ENCODE data around the gene PANK1.
"Not testable (repeated sequence)": the region's sequence is repeated elsewhere in the genome, so short reads cannot be mapped to it uniquely, and the experiment has no call there.

Gene PANK1

DNA sequence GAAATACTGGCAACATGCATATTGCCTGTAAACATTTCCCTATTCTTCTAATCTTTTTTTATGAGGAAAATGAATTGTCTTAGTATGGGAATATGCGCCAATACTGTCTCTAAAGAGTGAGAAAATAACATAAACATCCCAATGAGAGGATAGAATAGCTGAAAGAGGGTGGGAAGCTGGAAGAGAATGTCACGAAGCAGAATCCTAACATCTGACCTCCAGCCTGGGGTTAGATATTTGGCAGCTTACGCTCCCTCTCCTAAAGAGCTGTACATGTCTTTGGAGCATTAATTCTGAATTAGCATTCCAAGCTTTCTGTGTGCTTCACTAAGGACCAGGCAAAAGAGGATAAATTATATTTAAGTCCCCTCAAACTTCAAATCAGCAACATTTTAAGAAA lies 78.0 kb downstream of the PANK1 start:
- no peak for DNase-seq

- DNase-seq, result no peak
Measured at GRCh38 chr10:89566095-89566950, 78.7 kb downstream of the PANK1 start.

DNA sequence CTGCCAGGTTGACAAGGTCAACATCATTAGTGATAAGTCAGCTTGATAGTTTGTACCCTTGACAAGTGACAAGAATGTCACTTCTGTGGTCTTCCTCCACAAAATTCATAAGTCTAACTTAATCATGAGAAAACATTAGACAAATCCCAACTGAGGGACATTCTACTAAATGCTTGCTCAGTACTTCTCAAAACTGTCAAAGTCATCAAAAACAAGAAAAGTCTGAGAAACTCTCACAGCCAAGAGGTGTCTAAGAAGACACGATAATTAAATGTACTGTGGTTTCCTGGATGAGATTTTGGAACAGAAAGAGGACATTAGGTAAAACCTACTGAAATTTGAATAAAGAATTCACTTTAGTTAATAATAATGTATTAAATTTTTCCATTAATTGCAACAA lies 79.9 kb downstream of the PANK1 start:
- DNase-seq, result no peak

DNA sequence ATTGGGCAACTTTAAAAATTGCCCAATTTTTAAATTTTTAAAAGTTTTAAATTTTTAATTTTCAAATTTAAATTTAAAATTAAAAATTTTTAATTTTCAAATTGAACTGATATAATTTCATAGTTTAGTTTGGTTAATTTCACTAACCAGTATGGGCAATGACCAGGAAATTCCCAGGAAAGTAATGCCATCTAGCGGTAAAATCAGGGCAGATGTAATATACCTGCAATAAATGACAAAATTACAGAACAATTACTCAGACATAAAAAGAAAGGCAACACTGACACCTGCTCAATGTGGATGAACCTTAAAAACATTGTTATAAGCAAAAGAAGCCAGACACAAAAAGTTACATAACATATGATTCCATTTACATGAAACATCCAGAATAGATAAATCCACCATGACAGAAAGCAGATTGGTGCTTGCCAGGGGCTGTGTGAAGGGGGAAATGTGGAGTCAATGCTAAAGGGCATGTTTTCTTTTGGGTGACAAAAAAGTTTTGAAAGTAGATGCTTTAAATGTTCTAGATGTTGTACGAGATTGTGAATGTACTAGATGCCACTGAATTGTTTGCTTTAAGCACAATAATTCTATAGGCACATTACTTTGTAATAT lies 81.1 kb downstream of the PANK1 start:
- peak; percentile 37 for DNase-seq

GRCh38 chr10:89563311-89563710 lies 81.7 kb downstream of the PANK1 start:
- DNase-seq, result no peak

DNA sequence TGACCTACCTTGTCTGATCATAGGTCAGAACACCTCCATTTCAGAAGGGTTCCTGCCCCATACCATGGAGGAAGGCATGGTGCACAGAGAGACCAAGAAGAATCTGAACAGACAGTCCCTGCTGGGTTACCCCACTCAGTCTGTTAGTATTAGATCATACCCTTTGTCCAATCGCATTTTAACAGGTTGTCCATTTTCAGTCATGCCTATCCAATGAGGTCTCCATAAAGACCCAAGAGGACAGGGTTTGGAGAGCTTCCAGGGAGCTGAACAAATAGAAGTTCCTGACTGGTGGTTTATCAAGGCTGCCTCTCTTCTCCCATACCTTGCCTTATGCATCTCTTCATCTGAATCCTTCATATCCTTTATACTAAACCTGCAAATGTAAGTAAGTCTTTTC lies 88.4 kb downstream of the PANK1 start:
- peak; percentile 24 for DNase-seq

- DNase-seq, result peak; percentile 18
Measured at GRCh38 chr10:89555688-89556445, 89.2 kb downstream of the PANK1 start.

DNA sequence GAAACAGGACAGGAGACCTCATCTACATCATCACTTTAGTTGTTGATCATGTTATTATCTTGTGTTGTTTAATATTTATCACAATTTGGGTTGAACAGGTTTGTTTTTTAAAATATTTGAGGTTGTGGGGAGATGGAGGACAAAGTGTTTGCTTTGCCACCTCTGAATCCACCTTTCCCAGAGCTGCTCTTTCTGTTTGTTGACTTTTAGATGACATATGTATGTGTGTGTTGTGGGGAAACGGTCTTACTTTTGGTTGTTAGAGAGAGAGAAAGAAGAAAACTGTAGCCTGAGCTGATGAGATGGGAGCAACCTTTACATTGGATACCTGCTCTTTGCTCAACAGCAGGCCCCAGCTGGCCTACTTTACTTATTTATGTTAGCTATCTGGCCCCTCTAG lies 90.6 kb downstream of the PANK1 start:
- no peak for DNase-seq

DNA sequence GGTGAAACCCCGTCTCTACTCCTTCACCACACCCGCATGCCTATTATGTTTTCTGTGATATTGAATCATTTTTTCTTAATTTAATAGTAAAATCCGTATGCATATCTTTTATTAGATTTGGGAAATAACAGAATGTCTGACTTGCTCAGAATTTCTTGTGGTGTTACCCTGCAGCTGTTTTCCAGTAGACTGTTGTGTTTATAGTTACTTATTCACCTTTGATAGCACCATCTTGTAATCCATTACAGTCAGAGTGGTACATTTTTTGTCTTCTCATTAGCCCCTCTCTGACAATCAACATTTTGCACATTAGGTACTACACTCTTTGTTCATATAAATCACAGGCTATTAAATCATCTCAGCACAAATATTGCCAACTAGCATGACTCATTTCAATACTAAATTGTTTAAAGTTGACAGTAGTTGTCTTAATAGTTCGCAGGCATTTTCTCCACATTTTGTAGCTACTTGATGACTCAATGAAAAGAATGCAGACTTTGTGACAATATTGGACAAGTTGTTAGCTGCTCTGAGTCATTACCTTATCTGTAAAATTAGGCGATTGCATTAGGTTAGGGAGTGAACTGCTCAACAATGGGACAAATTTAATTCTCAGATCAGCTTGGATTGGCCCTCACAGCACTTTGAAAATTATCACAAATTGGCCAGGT lies 91.8 kb downstream of the PANK1 start:
- peak; percentile 95 for DNase-seq

DNA sequence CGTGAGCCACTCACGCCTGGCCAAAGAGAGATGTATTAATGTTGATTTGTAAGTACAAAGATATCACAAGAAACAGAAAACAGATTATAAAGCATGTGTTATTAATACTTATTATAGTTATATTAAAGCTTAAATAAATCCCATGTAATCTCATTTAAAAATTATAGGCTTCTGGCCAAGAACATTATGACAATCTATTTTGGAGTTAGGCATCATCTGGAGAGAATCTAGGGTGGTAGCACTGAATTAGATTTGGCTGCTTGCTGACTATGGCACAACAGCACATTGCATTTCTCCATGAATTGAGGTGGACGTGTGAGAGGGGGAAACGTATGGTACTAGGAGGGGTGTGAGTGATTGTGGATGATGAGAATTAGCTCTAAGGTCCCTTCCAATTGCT lies 92.8 kb downstream of the PANK1 start:
- no peak for DNase-seq

GRCh38 chr10:89550509-89550908 lies 94.5 kb downstream of the PANK1 start:
- DNase-seq, result peak; percentile 8

DNA sequence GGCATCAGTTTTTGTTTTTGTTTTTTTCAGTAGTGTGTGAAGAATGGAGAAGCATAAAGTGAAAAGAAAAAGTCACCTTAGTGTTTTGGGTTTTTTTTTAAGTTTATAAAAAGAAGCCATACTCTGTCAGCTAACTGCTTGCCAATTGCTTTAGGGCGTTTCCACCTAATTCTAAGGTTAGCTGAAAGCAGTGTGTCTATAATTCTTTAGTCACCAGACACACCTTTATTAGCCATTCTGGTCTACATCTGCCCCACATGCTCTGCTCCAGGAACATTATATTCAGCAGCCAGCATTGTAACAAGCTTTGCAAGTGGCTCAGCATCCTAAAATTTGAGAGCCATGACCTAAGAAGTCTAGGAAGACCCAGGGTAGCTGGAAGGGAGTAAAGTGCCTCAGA lies 95.5 kb downstream of the PANK1 start:
- no peak for DNase-seq

- no peak for DNase-seq
Measured at GRCh38 chr10:89548673-89549072, 96.4 kb downstream of the PANK1 start.

DNA sequence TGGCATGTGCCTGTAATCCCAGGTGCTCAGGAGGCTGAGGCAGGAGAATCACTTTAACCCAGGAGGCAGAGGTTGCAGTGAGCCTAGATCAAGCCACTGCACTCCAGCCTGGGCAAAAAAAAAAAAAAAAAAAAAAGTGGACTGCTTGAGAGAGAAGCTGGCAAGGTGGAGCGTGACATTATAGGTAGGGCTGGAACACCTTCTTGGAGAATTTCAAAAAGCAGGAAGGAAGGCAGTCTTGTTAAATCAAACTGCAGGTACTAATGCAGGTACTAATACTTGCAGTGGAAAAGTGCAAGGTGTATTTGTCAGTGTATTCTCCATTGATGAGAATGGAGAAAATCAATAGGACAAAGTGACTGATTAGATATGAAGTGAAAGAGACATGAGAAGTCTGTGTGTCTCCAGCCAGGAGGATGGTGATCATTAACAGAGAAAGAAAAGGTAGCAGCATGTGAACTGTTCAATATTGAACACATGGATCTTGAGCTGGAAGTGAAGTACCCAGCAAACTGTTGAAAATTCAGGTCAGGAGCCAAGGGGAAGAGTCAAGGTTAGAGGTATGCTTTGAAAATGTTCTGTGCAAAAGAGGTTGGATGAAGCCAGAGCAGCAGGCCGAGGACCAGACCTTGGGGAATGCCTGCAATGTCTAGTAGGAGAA lies 97.1 kb downstream of the PANK1 start:
- DNase-seq, result no peak

DNA sequence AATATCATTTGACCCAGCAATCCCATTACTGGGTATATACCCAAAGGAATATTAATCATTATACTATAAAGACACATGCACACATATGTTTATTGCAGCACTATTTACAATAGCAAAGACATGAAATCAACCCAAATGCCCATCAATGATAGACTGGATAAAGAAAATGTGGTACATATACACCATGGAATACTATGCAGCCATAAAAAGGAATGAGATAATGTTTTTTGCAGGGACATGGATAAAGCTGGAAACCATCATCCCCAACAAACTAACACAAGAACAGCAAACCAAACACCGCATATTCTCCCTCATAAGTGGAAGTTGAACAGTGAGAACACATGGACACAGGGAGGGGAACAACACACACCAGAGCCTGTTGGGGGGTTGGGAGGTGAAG lies 98.4 kb downstream of the PANK1 start:
- not testable (repeated sequence) for DNase-seq

- no peak for DNase-seq
Measured at GRCh38 chr10:89543841-89544240, 101.2 kb downstream of the PANK1 start.

GRCh38 chr10:89540420-89540949 lies 104.6 kb downstream of the PANK1 start:
- DNase-seq, result peak; percentile 62

GRCh38 chr10:89537364-89537763 lies 107.7 kb downstream of the PANK1 start:
- DNase-seq, result no peak

- no peak for DNase-seq
Measured at GRCh38 chr10:89536013-89536354, 109.1 kb downstream of the PANK1 start.

- DNase-seq, result no peak
Measured at GRCh38 chr10:89535171-89536012, 109.7 kb downstream of the PANK1 start, which contains the start of gene SLC16A12. Gene SLC16A12, minus strand, starts transcription at chr10:89535594. Its CDS starts 73,016 bp downstream, at chr10:89462578.

- DNase-seq, result no peak
Measured at GRCh38 chr10:89534826-89535166, 110.2 kb downstream of the PANK1 start.

Measured in fibroblast of skin of abdomen (primary cell).